ENCODE data around the gene AKAP13. TPM values are rescaled to one million over a fixed set of nuclear protein-coding genes. Genes with fewer than 3 reads are reported as not detected.

The AKAP13 gene
- total and polyA plus RNA-seq, 2 of the 8 experiments (the other 6 are each of a cell fraction or from before 2014, with no cell fraction given) = 14.0 to 46.2 TPM

GRCh38 chr15:85424154-85424553 is 43.8 kb downstream of the AKAP13 start (continued):
- TF ChIP-seq GTF2F1 (IDR thresholded peaks at IDR 0.05; ENCODE audit: borderline replicate concordance, low read depth, low read length) (no peak), PHF8 (conservative IDR thresholded peaks at IDR 0.05; ENCODE audit: low read depth, low read length) (no peak)
- TF ChIP-seq, protein P1, sequence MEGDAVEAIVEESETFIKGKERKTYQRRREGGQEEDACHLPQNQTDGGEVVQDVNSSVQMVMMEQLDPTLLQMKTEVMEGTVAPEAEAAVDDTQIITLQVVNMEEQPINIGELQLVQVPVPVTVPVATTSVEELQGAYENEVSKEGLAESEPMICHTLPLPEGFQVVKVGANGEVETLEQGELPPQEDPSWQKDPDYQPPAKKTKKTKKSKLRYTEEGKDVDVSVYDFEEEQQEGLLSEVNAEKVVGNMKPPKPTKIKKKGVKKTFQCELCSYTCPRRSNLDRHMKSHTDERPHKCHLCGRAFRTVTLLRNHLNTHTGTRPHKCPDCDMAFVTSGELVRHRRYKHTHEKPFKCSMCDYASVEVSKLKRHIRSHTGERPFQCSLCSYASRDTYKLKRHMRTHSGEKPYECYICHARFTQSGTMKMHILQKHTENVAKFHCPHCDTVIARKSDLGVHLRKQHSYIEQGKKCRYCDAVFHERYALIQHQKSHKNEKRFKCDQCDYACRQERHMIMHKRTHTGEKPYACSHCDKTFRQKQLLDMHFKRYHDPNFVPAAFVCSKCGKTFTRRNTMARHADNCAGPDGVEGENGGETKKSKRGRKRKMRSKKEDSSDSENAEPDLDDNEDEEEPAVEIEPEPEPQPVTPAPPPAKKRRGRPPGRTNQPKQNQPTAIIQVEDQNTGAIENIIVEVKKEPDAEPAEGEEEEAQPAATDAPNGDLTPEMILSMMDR (IDR thresholded peaks at IDR 0.05; ENCODE audit: control extremely low read depth in 1 of 3, insufficient read depth in 1 of 3, low read depth in 1 of 3, low read length in 3 of 3) = no peak
- TF ChIP-seq, protein P2, sequence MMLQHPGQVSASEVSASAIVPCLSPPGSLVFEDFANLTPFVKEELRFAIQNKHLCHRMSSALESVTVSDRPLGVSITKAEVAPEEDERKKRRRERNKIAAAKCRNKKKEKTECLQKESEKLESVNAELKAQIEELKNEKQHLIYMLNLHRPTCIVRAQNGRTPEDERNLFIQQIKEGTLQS (IDR thresholded peaks at IDR 0.05; ENCODE audit: insufficient read depth, low read depth, low read length) = no peak

Data from H1 (cell line).